Neural cell (in vitro differentiated cells): ENCODE measurements around the gene CPE. TPM values are rescaled to one million over a fixed set of nuclear protein-coding genes. Genes with fewer than 3 reads are reported as not detected.
A peak's percentile ranks its signal among the peaks of the same experiment; 100 is the strongest.

ENCODE experiments used
- H2AFZ ChIP-seq: fragments of 200-600, 300-800 bp; sonication (generic), shearing (Covaris generic); 2 replicates; pipeline ENCODE4 v1.6.0; 2014; ENCODE audit warnings: low read depth, mild to moderate bottlenecking, antibody characterized with exemption, low read length, moderate library complexity
- H3F3A ChIP-seq: fragments of 200-600 bp; shearing (Covaris generic); 2 replicates; pipeline ENCODE4 v1.6.1; 2016; ENCODE audit warnings: mild to moderate bottlenecking, moderate library complexity, mixed read lengths, antibody characterized with exemption, low read length; ENCODE audit not compliant: insufficient read depth, poor library complexity, severe bottlenecking
- H3K27ac ChIP-seq: fragments of 200-600, 300-800 bp; sonication (generic), shearing (Covaris generic); 2 replicates; pipeline ENCODE4 v1.5.1; 2014; ENCODE audit warnings: mild to moderate bottlenecking, low read length, moderate library complexity
- H3K27me3 ChIP-seq: fragments of 300-800, 200-600 bp; sonication (generic), shearing (Covaris generic); 2 replicates; pipeline ENCODE4 v1.6.0; 2014; ENCODE audit warnings: mild to moderate bottlenecking, low read depth, low read length, moderate library complexity; ENCODE audit not compliant: insufficient read depth
- H3K36me3 ChIP-seq: fragments of 300-800, 200-600 bp; sonication (generic), shearing (Covaris generic); 2 replicates; pipeline ENCODE4 v1.5.1; 2014; ENCODE audit warnings: mild to moderate bottlenecking, antibody characterized with exemption, low read length, moderate library complexity; ENCODE audit not compliant: insufficient read depth
- H3K4me2 ChIP-seq: fragments of 300-800, 200-600 bp; sonication (generic), shearing (Covaris generic); 2 replicates; pipeline ENCODE4 v1.6.0; 2014; ENCODE audit warnings: mild to moderate bottlenecking, low read length
- H3K4me3 ChIP-seq: fragments of 300-800, 200-600 bp; sonication (generic), shearing (Covaris generic); 2 replicates; pipeline ENCODE4 v1.5.1; 2014; ENCODE audit warnings: mild to moderate bottlenecking, low read length, moderate library complexity
- H3K79me2 ChIP-seq: fragments of 200-600 bp; shearing (Covaris generic); replicated peaks from 2 replicates; pipeline ENCODE4 v1.6.0; 2014; ENCODE audit warnings: mild to moderate bottlenecking, low read length, moderate library complexity; ENCODE audit not compliant: insufficient read depth
- H3K9ac ChIP-seq: fragments of 300-800, 200-600 bp; sonication (generic), shearing (Covaris generic); 2 replicates; pipeline ENCODE4 v1.6.1; 2016; ENCODE audit warnings: mild to moderate bottlenecking, low read length, mixed read lengths
- H3K9me2 ChIP-seq: fragments of 200-600 bp; shearing (Covaris generic); 2 replicates; pipeline ENCODE4 v1.6.1; 2016; ENCODE audit warnings: mild to moderate bottlenecking, low read length, mixed read lengths; ENCODE audit not compliant: insufficient read depth
- H3K9me3 ChIP-seq: fragments of 200-600, 300-800 bp; sonication (generic), shearing (Covaris generic); 2 replicates; pipeline ENCODE4 v1.6.1; 2016; ENCODE audit warnings: mild to moderate bottlenecking, mixed run types, low read length, moderate library complexity, mixed read lengths
- H4K20me1 ChIP-seq: fragments of 200-600 bp; shearing (Covaris generic); 2 replicates; pipeline ENCODE4 v1.6.1; 2016; ENCODE audit warnings: mild to moderate bottlenecking, mixed run types; ENCODE audit not compliant: insufficient read depth
- CTCF ChIP-seq: fragments of 450-650 bp; IDR thresholded peaks from 2 replicates; pipeline ENCODE4 v1.5.1; 2014; ENCODE audit warnings: antibody characterized with exemption, mild to moderate bottlenecking, moderate library complexity; ENCODE audit not compliant: poor library complexity, severe bottlenecking
- EP300 ChIP-seq: fragments of 450-650 bp; conservative IDR thresholded peaks from 2 replicates; pipeline ENCODE4 v1.6.1; 2014; ENCODE audit warnings: antibody characterized with exemption, mild to moderate bottlenecking, moderate library complexity; ENCODE audit not compliant: poor library complexity, severe bottlenecking
- EZH2 ChIP-seq: fragments of 200-600, 300-800 bp; shearing (Covaris generic), sonication (generic); IDR thresholded peaks from 2 replicates; pipeline ENCODE4 v1.6.1; 2014; ENCODE audit warnings: antibody characterized with exemption, low read length, borderline replicate concordance, mild to moderate bottlenecking; ENCODE audit not compliant: insufficient read depth, poor library complexity, severe bottlenecking
- MXI1 ChIP-seq: fragments of 450-650 bp; conservative IDR thresholded peaks from 2 replicates; pipeline ENCODE4 v1.6.1; 2014; ENCODE audit warnings: antibody characterized with exemption, mild to moderate bottlenecking; ENCODE audit not compliant: poor library complexity, severe bottlenecking
- POLR2AphosphoS5 ChIP-seq: IDR thresholded peaks from 2 replicates; pipeline ENCODE4 v1.6.1; 2012
- RAD21 ChIP-seq: fragments of 450-650 bp; conservative IDR thresholded peaks from 2 replicates; pipeline ENCODE4 v1.6.1; 2014; ENCODE audit warnings: antibody characterized with exemption, mild to moderate bottlenecking, moderate library complexity
- REST ChIP-seq: IDR thresholded peaks from 2 replicates; pipeline ENCODE4 v1.6.1; 2012; ENCODE audit warnings: borderline replicate concordance
- SMC3 ChIP-seq: fragments of 450-650 bp; conservative IDR thresholded peaks from 2 replicates; pipeline ENCODE4 v1.6.1; 2014; ENCODE audit warnings: antibody characterized with exemption, mild to moderate bottlenecking, moderate library complexity; ENCODE audit not compliant: poor library complexity
- TAF1 ChIP-seq: IDR thresholded peaks from 2 replicates; pipeline ENCODE4 v1.6.1; 2012; ENCODE audit warnings: low read depth
- polyA plus RNA-seq: library from polyadenylated mRNA; depleted of rRNA; stranded (reverse); fragments of >200 nt; gene quantifications from 2 replicates; pipeline ENCODE4 v1.2.3, GENCODE V29; 2014

CPE gene
- polyA plus RNA-seq, 1 donor from 2014 or later = 678 TPM

GRCh38 chr4:165398570-165398969 is 19.8 kb downstream of the CPE start:
- Histone ChIP-seq H3K27me3 (no peaks in the 10 kb centered on the region), H4K20me1 (no peaks in the 10 kb centered on the region), H3K9me3 (no peaks in the 10 kb centered on the region), H3K4me3 (peak overlapping the region; percentile 56), H3K9me2 (no peaks in the 10 kb centered on the region), H3K9ac (peak overlapping the region; percentile 53), H3F3A (no peaks in the 10 kb centered on the region), H3K27ac (peak overlapping the region; percentile 90), H2AFZ (no peak overlapping the region), H3K79me2 (peaks cover 87% of the 10 kb centered on the region), H3K4me2 (peak overlapping the region; percentile 74), H3K36me3 (no peaks in the 10 kb centered on the region)
- TF ChIP-seq TAF1 = no peak
- no peak for TF ChIP-seq SMC3
- peak; percentile 23 for TF ChIP-seq RAD21
- TF ChIP-seq POLR2AphosphoS5 = peak; percentile 75
- TF ChIP-seq REST = no peak
- TF ChIP-seq MXI1 = peak; percentile 55
- peak; percentile 95 for TF ChIP-seq EP300
- no peak for TF ChIP-seq EZH2
- TF ChIP-seq CTCF = no peak

DNA sequence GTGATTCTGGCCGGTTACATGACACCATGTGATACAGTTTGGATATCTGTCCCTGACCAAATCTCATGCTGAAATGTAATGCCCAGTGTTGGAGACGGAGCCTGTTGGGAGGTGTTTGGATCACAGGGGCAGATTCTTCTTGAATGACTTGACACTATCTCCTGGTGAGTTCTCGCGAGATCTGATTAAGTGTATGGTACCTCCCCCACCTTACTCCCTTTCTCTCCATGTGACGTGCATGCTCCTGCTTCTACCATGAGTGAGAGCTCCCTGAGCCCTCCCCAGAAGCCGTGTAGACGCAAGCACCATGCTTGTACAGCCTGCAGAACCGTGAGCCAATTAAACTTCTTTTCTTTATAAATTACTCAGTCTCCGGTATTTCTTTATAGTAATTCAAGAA is 23.6 kb downstream of the CPE start:
- TF ChIP-seq RAD21 = no peak
- TF ChIP-seq EP300 = no peak
- TF ChIP-seq REST = no peak
- TF ChIP-seq MXI1 = no peak
- TF ChIP-seq POLR2AphosphoS5 = no peak
- no peak for TF ChIP-seq SMC3
- no peak for TF ChIP-seq TAF1
- TF ChIP-seq EZH2 = no peak
- no peak for TF ChIP-seq CTCF
- Histone ChIP-seq H3K36me3 (peaks cover 5% of the 10 kb centered on the region), H3K79me2 (peaks cover 52% of the 10 kb centered on the region), H3F3A (no peaks in the 10 kb centered on the region), H3K9me2 (no peaks in the 10 kb centered on the region), H3K4me3 (no peak overlapping the region), H3K27me3 (no peaks in the 10 kb centered on the region), H4K20me1 (no peaks in the 10 kb centered on the region), H3K9ac (no peak overlapping the region), H3K4me2 (no peak overlapping the region), H3K9me3 (no peaks in the 10 kb centered on the region), H2AFZ (no peak overlapping the region), H3K27ac (no peak overlapping the region)
